Right lobe of liver (tissue), 6 donors: ENCODE measurements around the gene VEZF1. TPM values are rescaled to one million over a fixed set of nuclear protein-coding genes. Genes with fewer than 3 reads are reported as not detected.

Experiments
- ATAC-seq, 4 donors: fragments of 200-7000 bp; cut with Tn5 transposase; one replicate each; pipeline ENCODE4 v1.9.1; 2020; ENCODE audit warnings: mild to moderate bottlenecking in 4 of 4, moderate library complexity in 4 of 4
- DNase-seq, 3 donors: peaks; one replicate each; pipeline ENCODE4 v3.0.0-alpha.2; 2020
- H3K27ac ChIP-seq, 3 donors: fragments of 200-600 bp; one replicate each; pipeline ENCODE4 v1.8.0; 2022
- H3K27me3 ChIP-seq, 2 donors: fragments of 200-600 bp; one replicate each; pipeline ENCODE4 v1.8.0; 2022
- H3K36me3 ChIP-seq, 4 donors: fragments of 200-600 bp; sonication (generic) in 1 of 4; one replicate each; pipeline versions ENCODE4 v1.5.1 to v1.8.0; 2017 to 2022; ENCODE audit warnings: control low read depth in 1 of 4
- H3K4me1 ChIP-seq, 4 donors: fragments of 200-600 bp; sonication (generic) in 1 of 4; one replicate each; pipeline versions ENCODE4 v1.5.1 to v1.8.0; 2017 to 2022; ENCODE audit warnings: control low read depth in 1 of 4
- H3K4me3 ChIP-seq, 3 donors: fragments of 200-600 bp; one replicate each; pipeline ENCODE4 v1.8.0; 2022
- H3K9me3 ChIP-seq, 4 donors: fragments of 200-600 bp; sonication (generic) in 1 of 4; one replicate each; pipeline versions ENCODE4 v1.5.1 to v1.8.0; 2017 to 2022; ENCODE audit warnings: control low read depth in 1 of 4
- CTCF ChIP-seq, 4 donors: fragments of 200-600 bp in 3 of 4; fragments of 450-650 bp in 1 of 4; IDR thresholded peaks; one replicate each; pipeline versions ENCODE4 v1.5.1 to v1.8.0; 2016 to 2022; ENCODE audit warnings: antibody characterized with exemption in 4 of 4, mild to moderate bottlenecking in 2 of 4
- POLR2A ChIP-seq: fragments of 450-650 bp; IDR thresholded peaks from one replicate; pipeline ENCODE4 v1.6.1; 2017; ENCODE audit warnings: antibody characterized with exemption, mild to moderate bottlenecking
- WGBS: methylation state at CpG from one replicate; pipeline ENCODE4 v1.1.6; 2018; ENCODE audit warnings: low coverage, low lambda C conversion rate; ENCODE audit not compliant: insufficient coverage; ENCODE audit errors: missing lambda C conversion rate; 5-methylcytosine and 5-hydroxymethylcytosine counted together
- intact Hi-C, 2 donors: fragments of 100-400 bp; cut with DNase I; formaldehyde crosslinking; loops; one replicate each; pipeline versions ENCODE4 v1.11.2 to v1.14.1; 2022
- total RNA-seq, 6 experiments: library from RNA; depleted of rRNA in 2 of 6; stranded (reverse); fragments of >200 nt in 2 of 6; fragmentation: NEBNext Ultra II Directional in 3 of 6; extraction: Animal tissue kit (Norgen Biotek cat#: 25700) in 3 of 6; gene quantifications; one replicate each; pipeline versions ENCODE4 v1.1.0 to v1.2.4, GENCODE V29; 2016 to 2023
- donor health status: DM: no; HTN: yes; CAD: no.
- donor health status: DM: no; HTN: no; CAD: no.
- donor health status: DM: no; HTN: no; CAD: no.
- donor health status: DM: no; HTN: yes; CAD: no.
- donor health status: DM: no; HTN: yes; CAD: no.

VEZF1 gene
- total RNA-seq, 6 experiments from 2014 or later: 13.0 to 19.3 (median 14.6) TPM

- intact Hi-C loops: no loop called here
- Histone ChIP-seq H3K27me3 (no peaks in the 10 kb centered on the region), H3K4me3 (no peak overlapping the region), H3K36me3 (no peaks in the 10 kb centered on the region), H3K9me3 (no peaks in the 10 kb centered on the region), H3K27ac (no peak overlapping the region), H3K4me1 (no peaks in the 10 kb centered on the region)
- ATAC-seq (no peak), DNase-seq (no peak)
- TF ChIP-seq POLR2A: no peak
- TF ChIP-seq CTCF (IDR thresholded peaks at IDR 0.05): no peak
Observed at GRCh38 chr17:58019521-58019920, 31.5 kb upstream of the VEZF1 start.

GRCh38 chr17:58019039-58019438 lies 31.0 kb upstream of the VEZF1 start:
- ATAC-seq (no peak), DNase-seq (no peak)
- H3K27me3 ChIP-seq: no peaks in the 10 kb centered on the region
- no peaks in the 10 kb centered on the region for H3K9me3 ChIP-seq
- no peaks in the 10 kb centered on the region for H3K36me3 ChIP-seq
- TF ChIP-seq CTCF (IDR thresholded peaks at IDR 0.05) (no peak), POLR2A (no peak)
- 70% methylated on average over 3 of the region's 3 CpGs for WGBS
- intact Hi-C loops: no loop called here
- no peak overlapping the region for H3K4me3 ChIP-seq
- H3K27ac ChIP-seq: no peak overlapping the region
- H3K4me1 ChIP-seq: no peaks in the 10 kb centered on the region

- no peaks in the 10 kb centered on the region for H3K27me3 ChIP-seq
- TF ChIP-seq CTCF (IDR thresholded peaks at IDR 0.05): no peak
- TF ChIP-seq POLR2A: no peak
- ATAC-seq (no peak), DNase-seq (no peak)
- no peak overlapping the region for H3K4me3 ChIP-seq
- no peaks in the 10 kb centered on the region for H3K9me3 ChIP-seq
- H3K4me1 ChIP-seq: peaks cover 0 to 16% (median 7%) of the 10 kb centered on the region in 4 donors
- whole genome bisulfite sequencing: 93% methylated on average over 6 of the region's 10 CpGs
- H3K36me3 ChIP-seq: peaks cover 0 to 7% (median 3%) of the 10 kb centered on the region in 4 donors
- no peak overlapping the region for H3K27ac ChIP-seq
- intact Hi-C loops: no loop called here
Observed at GRCh38 chr17:58010067-58010799, 22.2 kb upstream of the VEZF1 start.

- Histone ChIP-seq H3K4me3 (peak overlapping the region; percentile 89 to 98 (median 94)), H3K27ac (peak overlapping the region in 2 of 3 donors; percentile 93 to 99), H3K27me3 (no peaks in the 10 kb centered on the region), H3K9me3 (no peaks in the 10 kb centered on the region), H3K36me3 (peaks cover 0 to 29% (median 20%) of the 10 kb centered on the region in 4 donors), H3K4me1 (peaks cover 0 to 30% (median 12%) of the 10 kb centered on the region in 4 donors)
- WGBS: 37% methylated on average over 41 of the region's 47 CpGs
- intact Hi-C loops: no loop called here
- DNase-seq (no peak), ATAC-seq (peak in 1 of 4 donors; percentile 3)
- TF ChIP-seq POLR2A (no peak), CTCF (IDR thresholded peaks at IDR 0.05) (no peak)
Observed at GRCh38 chr17:58007781-58008706, 20.0 kb upstream of the VEZF1 start.
